ENCODE measurements around the gene GALNT2. TPM values are rescaled to one million over a fixed set of nuclear protein-coding genes. Genes with fewer than 3 reads are reported as not detected.

The GALNT2 gene
- total RNA-seq, 2 donors from 2014 or later = 29.9 to 39.5 TPM

GRCh38 chr1:230122366-230123279 is 55.6 kb downstream of the GALNT2 start:
- no peaks in the 10 kb centered on the region for H3K9me3 ChIP-seq
- no peak for DNase-seq (ENCODE audit: low spot score)
- no peak overlapping the region for H3K27ac ChIP-seq
- peaks cover 0 to 53% of the 10 kb centered on the region in 2 donors for H3K4me1 ChIP-seq
- no peak for TF ChIP-seq CTCF (IDR thresholded peaks at IDR 0.05)
- H3K27me3 ChIP-seq = no peaks in the 10 kb centered on the region
- no peaks in the 10 kb centered on the region for H3K36me3 ChIP-seq
- H3K4me3 ChIP-seq = no peak overlapping the region

- H3K9me3 ChIP-seq = no peaks in the 10 kb centered on the region
- DNase-seq (ENCODE audit: low spot score) = no peak
- H3K27me3 ChIP-seq = no peaks in the 10 kb centered on the region
- no peak for TF ChIP-seq CTCF (IDR thresholded peaks at IDR 0.05)
- peaks cover 0 to 53% of the 10 kb centered on the region in 2 donors for H3K4me1 ChIP-seq
- H3K27ac ChIP-seq = no peak overlapping the region
- H3K36me3 ChIP-seq = no peaks in the 10 kb centered on the region
- H3K4me3 ChIP-seq = no peak overlapping the region
Measured at GRCh38 chr1:230123280-230124185, 56.5 kb downstream of the GALNT2 start.

- peaks cover 0 to 56% of the 10 kb centered on the region in 2 donors for H3K4me1 ChIP-seq
- H3K27ac ChIP-seq = peak overlapping the region in 1 of 2 donors; percentile 26
- DNase-seq (ENCODE audit: low spot score) = no peak
- no peaks in the 10 kb centered on the region for H3K9me3 ChIP-seq
- TF ChIP-seq CTCF (IDR thresholded peaks at IDR 0.05) = no peak
- H3K4me3 ChIP-seq = no peak overlapping the region
- H3K36me3 ChIP-seq = no peaks in the 10 kb centered on the region
- H3K27me3 ChIP-seq = no peaks in the 10 kb centered on the region
Measured at GRCh38 chr1:230124186-230125128, 57.4 kb downstream of the GALNT2 start.

- Histone ChIP-seq H3K27me3 (no peaks in the 10 kb centered on the region), H3K36me3 (no peaks in the 10 kb centered on the region), H3K4me1 (peaks cover 0 to 49% of the 10 kb centered on the region in 2 donors), H3K27ac (no peak overlapping the region), H3K9me3 (no peaks in the 10 kb centered on the region), H3K4me3 (no peak overlapping the region)
- TF ChIP-seq CTCF (IDR thresholded peaks at IDR 0.05) = no peak
- no peak for DNase-seq (ENCODE audit: low spot score)
Measured at GRCh38 chr1:230125141-230125540, 58.1 kb downstream of the GALNT2 start.
